ENCODE measurements around the gene PRDX5. TPM values are rescaled to one million over a fixed set of nuclear protein-coding genes. Genes with fewer than 3 reads are reported as not detected.

Gene PRDX5
- total and polyA plus RNA-seq, 10 of the 15 experiments (the other 5 are each of a cell fraction or from before 2014, with no cell fraction given), result 95.7 to 406 (median 240) TPM

GRCh38 chr11:64349404-64349803 is 31.5 kb downstream of the PRDX5 start:
- Histone ChIP-seq H2AFZ (ENCODE audit: control insufficient read depth, low read depth, low read length) (no peak overlapping the region), H3K79me2 (ENCODE audit: control insufficient read depth, insufficient read depth, low read length) (no peaks in the 10 kb centered on the region), H3K27me3 (replicated peaks in 1 of 2; ENCODE audit: control insufficient read depth in 2 of 2, insufficient read depth in 2 of 2, low read length in 1 of 2) (no peaks in the 10 kb centered on the region), H3K27ac (ENCODE audit: control insufficient read depth, insufficient read depth) (no peak overlapping the region), H3K9ac (ENCODE audit: control insufficient read depth, insufficient read depth, low read length) (no peak overlapping the region), H3K4me1 (ENCODE audit: control insufficient read depth, insufficient read depth, low read length) (no peaks in the 10 kb centered on the region), H3K9me3 (replicated peaks; ENCODE audit: control insufficient read depth, insufficient read depth, low read length) (no peaks in the 10 kb centered on the region), H4K20me1 (ENCODE audit: control insufficient read depth, insufficient read depth) (no peaks in the 10 kb centered on the region), H3K4me2 (ENCODE audit: control insufficient read depth, insufficient read depth) (no peak overlapping the region), H3K4me3 (no peak overlapping the region), H3K36me3 (ENCODE audit: control insufficient read depth in 2 of 2, insufficient read depth in 2 of 2, low read length in 1 of 2) (peaks cover 0 to 9% of the 10 kb centered on the region in 2 experiments; a peak in 3 of 4 replicates)
- DNase-seq (ENCODE audit: low read depth, low spot score) (no peak), ATAC-seq (no peak), FAIRE-seq (no peak)
- ChIA-PET RAD21 (ENCODE audit: unreplicated experiment) (no interaction called here), SMC1A (ENCODE audit: uncharacterized antibody, unreplicated experiment) (interaction anchor here (1.1 kb wide), 1 partner anchor 8 kb away, joined by 3 read pairs; no protein-coding TSS in a partner anchor), CTCF (interaction anchor here (0.6 to 1.8 kb wide), 4 partner anchors 14 to 48 kb away, joined by 3 to 9 read pairs (median 4); partner anchors contain the start of genes PRDX5 and TRMT112), POLR2A (no interaction called here)
- no TSS peak for BruUV-seq (replicated peaks)
- in situ Hi-C loops (cut with MboI) (no loop called here), intact Hi-C loops (cut with micrococcal nuclease; ENCODE audit: unreplicated experiment) (no loop called here)
- WGBS (ENCODE audit: insufficient coverage, insufficient replicate concordance, low lambda C conversion rate, missing lambda C conversion rate), result 98% methylated on average over 7 of the region's 11 CpGs
- TF ChIP-seq FOXK2 (IDR thresholded peaks at IDR 0.05), result no peak
- TF ChIP-seq CBFB (IDR thresholded peaks at IDR 0.05; ENCODE audit: low read depth), result no peak
- TF ChIP-seq SIX5 (IDR thresholded peaks at IDR 0.05; ENCODE audit: low read depth, low read length, severe bottlenecking), result no peak
- no peak for TF ChIP-seq RUNX3 (IDR thresholded peaks at IDR 0.05; ENCODE audit: low read length)
- no peak for TF ChIP-seq EGR1 (IDR thresholded peaks at IDR 0.05; ENCODE audit: borderline replicate concordance in 1 of 2, low read depth in 2 of 2, low read length in 2 of 2)
- TF ChIP-seq SUZ12 (IDR thresholded peaks at IDR 0.05; ENCODE audit: unreplicated experiment), result no peak
- no peak for TF ChIP-seq POLR2AphosphoS2 (IDR thresholded peaks at IDR 0.05; ENCODE audit: low read depth, low read length)
- TF ChIP-seq RAD51 (IDR thresholded peaks at IDR 0.05), result no peak
- no peak for TF ChIP-seq FOXM1 (IDR thresholded peaks at IDR 0.05; ENCODE audit: low read depth, low read length)
- TF ChIP-seq RCOR1 (conservative IDR thresholded peaks at IDR 0.05; ENCODE audit: low read depth, low read length), result no peak
- no peak for TF ChIP-seq NKRF (conservative IDR thresholded peaks at IDR 0.05)
- no peak for TF ChIP-seq NR2C1 (IDR thresholded peaks at IDR 0.05)
- TF ChIP-seq LARP7 (IDR thresholded peaks at IDR 0.05), result no peak
- TF ChIP-seq SMC3 (IDR thresholded peaks at IDR 0.05; ENCODE audit: borderline replicate concordance, low read length), result no peak
- TF ChIP-seq RELA (IDR thresholded peaks at IDR 0.05; ENCODE audit: borderline replicate concordance, partially characterized antibody), result no peak
- no peak for TF ChIP-seq MAX (IDR thresholded peaks at IDR 0.05; ENCODE audit: low read depth, low read length)
- no peak for TF ChIP-seq SIN3A (IDR thresholded peaks at IDR 0.05; ENCODE audit: low read depth, low read length)
- TF ChIP-seq STAT3 (IDR thresholded peaks at IDR 0.05; ENCODE audit: low read depth, low read length), result no peak
- no peak for TF ChIP-seq RFX5 (IDR thresholded peaks at IDR 0.05; ENCODE audit: low read depth, low read length)

Measured in GM12878 (cell line).